GM18520 (cell line): Measurements from ENCODE around the gene TTC17.
"Not testable (repeated sequence)": the region's sequence is repeated elsewhere in the genome, so short reads cannot be mapped to it uniquely, and the experiment has no call there.

Experiments
- ATAC-seq: cut with Tn5 transposase; IDR thresholded peaks from one replicate; pipeline ENCODE4 v1.9.1; 2021; ENCODE audit not compliant: unreplicated experiment

TTC17 gene

GRCh38 chr11:43384393-43384792, 25.7 kb downstream of the TTC17 start:
- ATAC-seq: no peak

GRCh38 chr11:43392713-43393112, 34.0 kb downstream of the TTC17 start:
- no peak for ATAC-seq

GRCh38 chr11:43393765-43394355, 35.1 kb downstream of the TTC17 start:
- ATAC-seq: no peak

- no peak for ATAC-seq
These were observed 37.9 kb downstream of the TTC17 start for GRCh38 chr11:43396617-43397016.

- no peak for ATAC-seq
These were observed 38.5 kb downstream of the TTC17 start for GRCh38 chr11:43397251-43397650.

GRCh38 chr11:43399983-43400630, 41.4 kb downstream of the TTC17 start:
- ATAC-seq: no peak

GRCh38 chr11:43401252-43401651, 42.5 kb downstream of the TTC17 start:
- no peak for ATAC-seq

GRCh38 chr11:43401811-43402210, 43.1 kb downstream of the TTC17 start:
- ATAC-seq: not testable (repeated sequence)

GRCh38 chr11:43403357-43404231, 44.9 kb downstream of the TTC17 start:
- ATAC-seq: no peak

- no peak for ATAC-seq
These were observed 45.7 kb downstream of the TTC17 start for GRCh38 chr11:43404406-43404805.

GRCh38 chr11:43404836-43405479, 46.2 kb downstream of the TTC17 start:
- no peak for ATAC-seq

- ATAC-seq: no peak
These were observed 49.6 kb downstream of the TTC17 start for GRCh38 chr11:43408277-43408676.

- ATAC-seq: no peak
These were observed 51.7 kb downstream of the TTC17 start for GRCh38 chr11:43410394-43410793.

GRCh38 chr11:43418197-43418596, 59.5 kb downstream of the TTC17 start:
- ATAC-seq: no peak

GRCh38 chr11:43419460-43419859, 60.7 kb downstream of the TTC17 start:
- ATAC-seq: no peak

GRCh38 chr11:43427971-43428370, 69.3 kb downstream of the TTC17 start:
- no peak for ATAC-seq

- not testable (repeated sequence) for ATAC-seq
These were observed 72.2 kb downstream of the TTC17 start for GRCh38 chr11:43430916-43431315.

GRCh38 chr11:43434893-43435292, 76.2 kb downstream of the TTC17 start:
- ATAC-seq: no peak

- ATAC-seq: no peak
These were observed 81.8 kb downstream of the TTC17 start for GRCh38 chr11:43440486-43440885.

- no peak for ATAC-seq
These were observed 85.1 kb downstream of the TTC17 start for GRCh38 chr11:43443811-43444210.

GRCh38 chr11:43447151-43447550, 88.4 kb downstream of the TTC17 start:
- ATAC-seq: no peak
